H1 (cell line): ENCODE measurements around the gene FBXO38. TPM values are rescaled to one million over a fixed set of nuclear protein-coding genes. Genes with fewer than 3 reads are reported as not detected.

Experiments used
- BACH1 ChIP-seq: IDR thresholded peaks from 2 replicates; pipeline ENCODE4 v1.6.1; 2012; ENCODE audit warnings: low read length, improper control_type of control experiment
- NANOG ChIP-seq: IDR thresholded peaks from 2 replicates; pipeline ENCODE4 v1.6.1; 2011; ENCODE audit warnings: low read length, low read depth, mild to moderate bottlenecking, inconsistent platforms; ENCODE audit not compliant: insufficient read depth, poor library complexity, severe bottlenecking
- NRF1 ChIP-seq: IDR thresholded peaks from 2 replicates; pipeline ENCODE4 v1.6.1; 2011; ENCODE audit warnings: mild to moderate bottlenecking, low read depth, low read length, improper control_type of control experiment
- SUZ12 ChIP-seq: fragments of 200-600 bp; sonication (generic); IDR thresholded peaks from 2 replicates; pipeline ENCODE4 v1.6.1; 2012; ENCODE audit warnings: mild to moderate bottlenecking, inconsistent platforms, low read length, moderate library complexity, mixed read lengths
- TAF7 ChIP-seq: optimal IDR thresholded peaks from 2 replicates; pipeline ENCODE3; 2011; ENCODE audit warnings: low read depth, mild to moderate bottlenecking, inconsistent platforms, low read length, moderate library complexity, borderline replicate concordance
- polyA plus RNA-seq, 7 experiments: library from polyadenylated mRNA; depleted of rRNA in 3 of 7; stranded (reverse) in 5 of 7; unstranded in 2 of 7; fragments of >200 nt in 5 of 7; fragments of 200-250 nt in 2 of 7; gene quantifications; 1 replicate in 5 of 7; 2 replicates in 1 of 7; 4 replicates in 1 of 7; pipeline versions ENCODE4 v1.2.1 to v1.2.3, GENCODE V29; 2011 to 2013; ENCODE audit warnings: missing spikeins in 2 of 7, mixed read lengths in 2 of 7
- total RNA-seq: library from RNA; stranded (reverse); fragmentation: NEBNext Ultra II Directional; extraction: Animal tissue kit (Norgen Biotek cat#: 25700); gene quantifications from 2 replicates; pipeline ENCODE4 v1.2.1, GENCODE V29; 2021
- TF ChIP-seq, protein P1 (sequence below), 3 experiments: IDR thresholded peaks; 1 replicate in 2 of 3; 2 replicates in 1 of 3; pipeline versions ENCODE4 v1.5.1 to v1.6.1; 2011; ENCODE audit warnings: low read length in 3 of 3, mild to moderate bottlenecking in 3 of 3, inconsistent platforms in 2 of 3, low read depth in 1 of 3, moderate library complexity in 1 of 3; ENCODE audit not compliant: insufficient read depth in 1 of 3; ENCODE audit errors: control extremely low read depth in 1 of 3

FBXO38 gene
- total and polyA plus RNA-seq, 2 of the 8 experiments (the other 6 are each of a cell fraction or from before 2014, with no cell fraction given), result 9.1 to 34.3 TPM

DNA sequence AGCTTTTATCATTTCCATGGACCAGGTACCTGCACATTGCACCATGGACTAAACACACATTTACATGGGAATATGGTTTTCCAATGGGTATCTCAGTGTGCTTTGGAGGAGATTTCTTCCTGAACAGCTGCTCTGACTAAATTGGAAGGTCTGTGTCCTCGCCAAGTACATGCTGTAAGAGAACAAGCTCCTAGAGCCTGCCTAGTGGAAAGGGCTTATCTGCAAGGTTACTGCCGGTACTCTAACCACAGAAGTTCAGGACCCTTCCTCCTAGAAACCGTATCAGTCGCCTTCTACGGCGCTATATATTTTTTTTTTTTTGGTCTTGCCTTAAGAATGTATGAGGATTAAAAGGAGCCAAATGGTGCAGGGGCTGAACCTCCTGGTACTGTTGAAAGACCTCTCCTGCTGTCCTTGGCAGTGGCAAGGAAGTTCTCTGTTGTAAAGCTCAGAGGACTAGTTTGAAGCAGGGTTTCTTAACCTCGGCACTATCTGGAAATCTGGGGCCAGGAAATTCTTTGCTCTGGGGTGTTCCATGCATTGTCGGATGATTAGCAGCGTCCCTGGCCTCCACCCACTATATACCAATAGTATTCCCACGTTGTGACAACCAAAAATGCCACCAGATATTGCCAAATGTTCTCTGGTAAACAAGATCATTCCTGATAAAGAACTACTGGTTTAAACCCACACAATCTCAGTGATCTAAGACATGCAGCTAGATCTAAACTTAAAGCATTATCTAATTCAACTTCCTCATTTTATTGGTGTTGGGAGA, 107.4 kb downstream of the FBXO38 start (continued):
- no peak for TF ChIP-seq NANOG
- TF ChIP-seq SUZ12, result no peak
- no peak for TF ChIP-seq TAF7
- TF ChIP-seq NRF1, result no peak
- TF ChIP-seq, protein P1, sequence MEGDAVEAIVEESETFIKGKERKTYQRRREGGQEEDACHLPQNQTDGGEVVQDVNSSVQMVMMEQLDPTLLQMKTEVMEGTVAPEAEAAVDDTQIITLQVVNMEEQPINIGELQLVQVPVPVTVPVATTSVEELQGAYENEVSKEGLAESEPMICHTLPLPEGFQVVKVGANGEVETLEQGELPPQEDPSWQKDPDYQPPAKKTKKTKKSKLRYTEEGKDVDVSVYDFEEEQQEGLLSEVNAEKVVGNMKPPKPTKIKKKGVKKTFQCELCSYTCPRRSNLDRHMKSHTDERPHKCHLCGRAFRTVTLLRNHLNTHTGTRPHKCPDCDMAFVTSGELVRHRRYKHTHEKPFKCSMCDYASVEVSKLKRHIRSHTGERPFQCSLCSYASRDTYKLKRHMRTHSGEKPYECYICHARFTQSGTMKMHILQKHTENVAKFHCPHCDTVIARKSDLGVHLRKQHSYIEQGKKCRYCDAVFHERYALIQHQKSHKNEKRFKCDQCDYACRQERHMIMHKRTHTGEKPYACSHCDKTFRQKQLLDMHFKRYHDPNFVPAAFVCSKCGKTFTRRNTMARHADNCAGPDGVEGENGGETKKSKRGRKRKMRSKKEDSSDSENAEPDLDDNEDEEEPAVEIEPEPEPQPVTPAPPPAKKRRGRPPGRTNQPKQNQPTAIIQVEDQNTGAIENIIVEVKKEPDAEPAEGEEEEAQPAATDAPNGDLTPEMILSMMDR (IDR thresholded peaks at IDR 0.05; ENCODE audit: control extremely low read depth in 1 of 3, insufficient read depth in 1 of 3, low read depth in 1 of 3, low read length in 3 of 3), result no peak
- no peak for TF ChIP-seq BACH1
